Panc1 (cell line): ENCODE measurements around the gene KLK8. TPM values are rescaled to one million over a fixed set of nuclear protein-coding genes. Genes with fewer than 3 reads are reported as not detected.

ENCODE experiments used
- ATAC-seq: fragments of 200-7000 bp; cut with Tn5 transposase; 2 replicates; pipeline ENCODE4 v1.9.1; 2020; ENCODE audit warnings: mild to moderate bottlenecking, moderate library complexity
- BruUV-seq: library from RNA; stranded (reverse); fragments of 400-500 nt; replicated peaks from 2 replicates; lab custom pipeline; 2021; lab: Mats Ljungman, UMichigan
- CTCF ChIA-PET: fragments of 300-600 bp; sonication (Branson Sonifier 250); formaldehyde crosslinking; loops from one replicate; lab custom pipeline; 2022; ENCODE audit warnings: antibody characterized with exemption; lab: Charles Lee
- POLR2A ChIA-PET: fragments of 300-600 bp; sonication (Branson Sonifier 250); formaldehyde crosslinking; loops from one replicate; lab custom pipeline; 2022; ENCODE audit warnings: antibody characterized with exemption; lab: Charles Lee
- DNase-seq: peaks from one replicate; pipeline ENCODE4 v3.0.0-alpha.2; 2010; ENCODE audit warnings: low read depth, low spot score
- H3K27ac ChIP-seq: 2 replicates; pipeline ENCODE4 v1.5.1; 2011; ENCODE audit warnings: mild to moderate bottlenecking, low read length, inconsistent platforms
- H3K27me3 ChIP-seq: fragments of 200-500 bp; sonication (Bioruptor generic); 2 replicates; pipeline ENCODE4 v1.6.0; 2014; ENCODE audit warnings: low read length, inconsistent platforms; ENCODE audit not compliant: control insufficient read depth, insufficient read depth
- H3K36me3 ChIP-seq: fragments of 200-500 bp; sonication (Bioruptor generic); 2 replicates; pipeline ENCODE4 v1.5.1; 2014; ENCODE audit warnings: inconsistent platforms, mild to moderate bottlenecking, low read length, moderate library complexity; ENCODE audit not compliant: control insufficient read depth, insufficient read depth
- H3K4me1 ChIP-seq: 2 replicates; pipeline ENCODE4 v1.5.1; 2011; ENCODE audit warnings: inconsistent platforms, mild to moderate bottlenecking, low read length, moderate library complexity; ENCODE audit not compliant: control insufficient read depth, insufficient read depth
- H3K4me3 ChIP-seq, 2 experiments: 2 replicates each; pipeline ENCODE4 v1.5.1; 2011 to 2012; ENCODE audit warnings: low read depth in 2 of 2, low read length in 2 of 2, mild to moderate bottlenecking in 2 of 2, inconsistent platforms in 1 of 2, moderate library complexity in 1 of 2
- H3K9me3 ChIP-seq: fragments of 200-500 bp; sonication (Bioruptor generic); 2 replicates; pipeline ENCODE4 v1.5.1; 2014; ENCODE audit warnings: low read depth, mild to moderate bottlenecking, inconsistent platforms, low read length, moderate library complexity; ENCODE audit not compliant: control insufficient read depth, insufficient read depth
- POLR2AphosphoS5 ChIP-seq: IDR thresholded peaks from 2 replicates; pipeline ENCODE4 v1.6.1; 2012; ENCODE audit warnings: mild to moderate bottlenecking, low read depth, low read length, moderate library complexity
- SIN3A ChIP-seq: IDR thresholded peaks from 2 replicates; pipeline ENCODE4 v1.6.1; 2012; ENCODE audit warnings: low read depth, mild to moderate bottlenecking, low read length, moderate library complexity, borderline replicate concordance; ENCODE audit not compliant: insufficient read depth
- TCF7L2 ChIP-seq: IDR thresholded peaks from 2 replicates; pipeline ENCODE4 v1.6.1; 2011; ENCODE audit warnings: mild to moderate bottlenecking, low read depth, low read length, inconsistent platforms
- in situ Hi-C: cut with HindIII; loops from 2 replicates; pipeline ENCODE4 v1.10.0; 2016; ENCODE audit warnings: low sequenced_read_pairs, low pct_unique_long_range_greater_than_20kb
- intact Hi-C: fragments of 100-400 bp; cut with micrococcal nuclease; formaldehyde crosslinking; loops from one replicate; pipeline ENCODE4 v1.10.0; 2022; ENCODE audit not compliant: unreplicated experiment
- total RNA-seq: library from RNA; stranded (reverse); gene quantifications from one replicate; pipeline ENCODE4 v1.2.1, GENCODE V29; 2021; ENCODE audit not compliant: unreplicated experiment
- TF ChIP-seq, protein P1 (sequence below): fragments of 450-650 bp; IDR thresholded peaks from 2 replicates; pipeline ENCODE4 v1.5.1; 2017; ENCODE audit warnings: mild to moderate bottlenecking
- TF ChIP-seq, protein P2 (sequence below), 2 experiments: IDR thresholded peaks; 2 replicates each; pipeline ENCODE4 v1.6.1; 2011 to 2012; ENCODE audit warnings: low read depth in 2 of 2, control low read depth in 1 of 2, low read length in 1 of 2, mild to moderate bottlenecking in 1 of 2, moderate library complexity in 1 of 2; ENCODE audit not compliant: insufficient read depth in 1 of 2

Gene KLK8
- total RNA-seq, 1 experiment from 2014 or later: not detected

DNA sequence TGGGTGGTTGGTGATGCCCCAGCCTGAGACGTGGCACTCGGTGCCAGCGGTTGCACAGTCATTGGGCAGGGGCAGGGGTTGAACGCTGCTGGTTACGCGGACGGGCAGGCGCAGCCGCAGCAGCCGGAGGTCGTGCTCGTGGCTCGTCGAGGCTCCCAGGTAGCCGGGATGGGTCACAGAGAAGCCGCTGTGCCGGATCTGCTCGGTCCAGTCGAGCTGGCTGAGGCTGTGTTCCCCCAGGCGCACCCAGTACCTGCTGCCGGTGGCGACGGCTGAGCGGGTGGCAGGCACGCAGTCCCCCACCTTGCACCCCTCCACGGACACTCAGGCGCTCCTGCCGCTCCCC, 30.4 kb upstream of the KLK8 start:
- H3K36me3 ChIP-seq: no peaks in the 10 kb centered on the region
- TF ChIP-seq POLR2AphosphoS5: no peak
- no peak for TF ChIP-seq SIN3A
- TF ChIP-seq, protein P1, sequence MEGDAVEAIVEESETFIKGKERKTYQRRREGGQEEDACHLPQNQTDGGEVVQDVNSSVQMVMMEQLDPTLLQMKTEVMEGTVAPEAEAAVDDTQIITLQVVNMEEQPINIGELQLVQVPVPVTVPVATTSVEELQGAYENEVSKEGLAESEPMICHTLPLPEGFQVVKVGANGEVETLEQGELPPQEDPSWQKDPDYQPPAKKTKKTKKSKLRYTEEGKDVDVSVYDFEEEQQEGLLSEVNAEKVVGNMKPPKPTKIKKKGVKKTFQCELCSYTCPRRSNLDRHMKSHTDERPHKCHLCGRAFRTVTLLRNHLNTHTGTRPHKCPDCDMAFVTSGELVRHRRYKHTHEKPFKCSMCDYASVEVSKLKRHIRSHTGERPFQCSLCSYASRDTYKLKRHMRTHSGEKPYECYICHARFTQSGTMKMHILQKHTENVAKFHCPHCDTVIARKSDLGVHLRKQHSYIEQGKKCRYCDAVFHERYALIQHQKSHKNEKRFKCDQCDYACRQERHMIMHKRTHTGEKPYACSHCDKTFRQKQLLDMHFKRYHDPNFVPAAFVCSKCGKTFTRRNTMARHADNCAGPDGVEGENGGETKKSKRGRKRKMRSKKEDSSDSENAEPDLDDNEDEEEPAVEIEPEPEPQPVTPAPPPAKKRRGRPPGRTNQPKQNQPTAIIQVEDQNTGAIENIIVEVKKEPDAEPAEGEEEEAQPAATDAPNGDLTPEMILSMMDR: no peak
- no peak for TF ChIP-seq TCF7L2
- TF ChIP-seq, protein P2, sequence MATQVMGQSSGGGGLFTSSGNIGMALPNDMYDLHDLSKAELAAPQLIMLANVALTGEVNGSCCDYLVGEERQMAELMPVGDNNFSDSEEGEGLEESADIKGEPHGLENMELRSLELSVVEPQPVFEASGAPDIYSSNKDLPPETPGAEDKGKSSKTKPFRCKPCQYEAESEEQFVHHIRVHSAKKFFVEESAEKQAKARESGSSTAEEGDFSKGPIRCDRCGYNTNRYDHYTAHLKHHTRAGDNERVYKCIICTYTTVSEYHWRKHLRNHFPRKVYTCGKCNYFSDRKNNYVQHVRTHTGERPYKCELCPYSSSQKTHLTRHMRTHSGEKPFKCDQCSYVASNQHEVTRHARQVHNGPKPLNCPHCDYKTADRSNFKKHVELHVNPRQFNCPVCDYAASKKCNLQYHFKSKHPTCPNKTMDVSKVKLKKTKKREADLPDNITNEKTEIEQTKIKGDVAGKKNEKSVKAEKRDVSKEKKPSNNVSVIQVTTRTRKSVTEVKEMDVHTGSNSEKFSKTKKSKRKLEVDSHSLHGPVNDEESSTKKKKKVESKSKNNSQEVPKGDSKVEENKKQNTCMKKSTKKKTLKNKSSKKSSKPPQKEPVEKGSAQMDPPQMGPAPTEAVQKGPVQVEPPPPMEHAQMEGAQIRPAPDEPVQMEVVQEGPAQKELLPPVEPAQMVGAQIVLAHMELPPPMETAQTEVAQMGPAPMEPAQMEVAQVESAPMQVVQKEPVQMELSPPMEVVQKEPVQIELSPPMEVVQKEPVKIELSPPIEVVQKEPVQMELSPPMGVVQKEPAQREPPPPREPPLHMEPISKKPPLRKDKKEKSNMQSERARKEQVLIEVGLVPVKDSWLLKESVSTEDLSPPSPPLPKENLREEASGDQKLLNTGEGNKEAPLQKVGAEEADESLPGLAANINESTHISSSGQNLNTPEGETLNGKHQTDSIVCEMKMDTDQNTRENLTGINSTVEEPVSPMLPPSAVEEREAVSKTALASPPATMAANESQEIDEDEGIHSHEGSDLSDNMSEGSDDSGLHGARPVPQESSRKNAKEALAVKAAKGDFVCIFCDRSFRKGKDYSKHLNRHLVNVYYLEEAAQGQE (IDR thresholded peaks at IDR 0.05; ENCODE audit: insufficient read depth in 1 of 2, low read depth in 2 of 2, low read length in 1 of 2): no peak
- intact Hi-C loops: no loop called here
- ATAC-seq (no peak), DNase-seq (no peak)
- in situ Hi-C loops: no loop called here
- CTCF ChIA-PET: no interaction called here
- no peaks in the 10 kb centered on the region for H3K27me3 ChIP-seq
- BruUV-seq: no TSS peak
- no peaks in the 10 kb centered on the region for H3K4me1 ChIP-seq
- no peak overlapping the region for H3K27ac ChIP-seq
- POLR2A ChIA-PET: no interaction called here
- no peaks in the 10 kb centered on the region for H3K9me3 ChIP-seq
- H3K4me3 ChIP-seq: no peak overlapping the region

DNA sequence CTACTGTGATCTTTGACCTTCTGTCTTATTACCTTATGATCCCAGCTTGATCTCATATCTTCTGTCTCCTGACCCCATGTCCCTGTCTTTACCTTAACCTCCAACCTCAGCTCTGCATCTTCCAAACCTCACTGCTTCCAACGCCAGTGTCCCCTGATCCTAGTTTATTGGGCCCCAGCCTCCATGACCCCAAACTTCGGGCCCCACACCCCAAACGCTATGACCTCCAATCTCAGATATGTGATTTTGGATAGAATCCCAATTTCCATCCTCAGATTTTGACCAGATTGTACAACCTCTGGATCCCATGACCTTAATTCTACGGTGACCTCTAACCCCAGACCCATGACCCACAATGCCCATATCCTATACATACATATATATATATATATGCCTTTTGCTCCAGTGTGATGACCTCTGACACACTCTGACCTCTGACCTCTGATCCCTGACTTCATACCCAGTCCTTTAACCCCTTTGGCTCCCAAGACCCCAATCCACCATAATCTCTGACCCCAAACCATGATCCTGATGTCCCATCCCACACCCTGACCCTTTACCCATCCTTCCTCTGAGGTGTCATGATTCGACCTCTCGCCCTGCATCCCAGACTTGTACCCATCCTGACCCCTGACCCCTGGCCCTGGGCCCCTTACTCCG, 29.9 kb upstream of the KLK8 start:
- intact Hi-C loops: no loop called here
- no peaks in the 10 kb centered on the region for H3K27me3 ChIP-seq
- no peak for DNase-seq

More for the DNA sequence above, 29.9 kb upstream of the KLK8 start:
- no TSS peak for BruUV-seq
- Histone ChIP-seq H3K4me1 (no peaks in the 10 kb centered on the region), H3K27ac (no peak overlapping the region), H3K4me3 (no peak overlapping the region), H3K36me3 (no peaks in the 10 kb centered on the region), H3K9me3 (no peaks in the 10 kb centered on the region)
- no peak for TF ChIP-seq SIN3A
- TF ChIP-seq, protein P2 (IDR thresholded peaks at IDR 0.05; ENCODE audit: insufficient read depth in 1 of 2, low read depth in 2 of 2, low read length in 1 of 2): no peak
- TF ChIP-seq POLR2AphosphoS5: no peak
- ChIA-PET CTCF (no interaction called here), POLR2A (no interaction called here)
- in situ Hi-C loops: no loop called here
- ATAC-seq: no peak
